ENCODE results near the gene CEP55.

- TF ChIP-seq YY1 (IDR thresholded peaks at IDR 0.05; ENCODE audit: insufficient read depth, insufficient read length) (no peak), ZNF274 (IDR thresholded peaks at IDR 0.05; ENCODE audit: low read depth, low read length) (no peak)
These were observed 57.9 kb downstream of the CEP55 start for GRCh38 chr10:93554316-93554663.
